Cerebellar nuclear complex (tissue), 1 donor: ENCODE measurements around the gene DHRS7B.
"Not testable (repeated sequence)": the region's sequence is repeated elsewhere in the genome, so short reads cannot be mapped to it uniquely, and the experiment has no call there.

ENCODE experiments used
- DNase-seq, 2 experiments: peaks; one replicate each; lab custom pipeline; 2025; lab: John Stamatoyannopoulos, UW

DHRS7B gene

GRCh38 chr17:21126645-21127508 lies at the start of gene DHRS7B:
DHRS7B (plus strand) TSS chr17:21126964; CDS start chr17:21126972, 8 bp downstream.
- peak; percentile 81 to 96 for DNase-seq

- no peak for DNase-seq
These were observed 49.5 kb upstream of the DHRS7B start for GRCh38 chr17:21077281-21077680.

- peak in 1 of 2 experiments; percentile 35 for DNase-seq
These were observed 48.6 kb upstream of the DHRS7B start for GRCh38 chr17:21078016-21078780.

GRCh38 chr17:21079196-21079595 lies 47.6 kb upstream of the DHRS7B start:
- DNase-seq, result peak in 1 of 2 experiments; percentile 7

GRCh38 chr17:21082001-21082436 lies 44.7 kb upstream of the DHRS7B start:
- DNase-seq, result no peak

- DNase-seq, result not testable (repeated sequence)
These were observed 41.5 kb upstream of the DHRS7B start for GRCh38 chr17:21085280-21085679.

GRCh38 chr17:21085707-21086106 lies 41.1 kb upstream of the DHRS7B start:
- DNase-seq, result no peak

- DNase-seq, result no peak
These were observed 37.6 kb upstream of the DHRS7B start for GRCh38 chr17:21089145-21089544.

- no peak for DNase-seq
These were observed 36.5 kb upstream of the DHRS7B start for GRCh38 chr17:21089933-21090901.

- DNase-seq, result no peak
These were observed 35.7 kb upstream of the DHRS7B start for GRCh38 chr17:21090902-21091618.

GRCh38 chr17:21094298-21094704 lies 32.5 kb upstream of the DHRS7B start:
- no peak for DNase-seq

- no peak for DNase-seq
These were observed 31.0 kb upstream of the DHRS7B start for GRCh38 chr17:21095735-21096134.

- DNase-seq, result no peak
These were observed 29.9 kb upstream of the DHRS7B start for GRCh38 chr17:21096874-21097273.

GRCh38 chr17:21098934-21099689 lies 27.7 kb upstream of the DHRS7B start:
- DNase-seq, result peak in 1 of 2 experiments; percentile 31

GRCh38 chr17:21100636-21101035 lies 26.1 kb upstream of the DHRS7B start:
- no peak for DNase-seq

- no peak for DNase-seq
These were observed 22.2 kb upstream of the DHRS7B start for GRCh38 chr17:21104608-21105007.

- DNase-seq, result no peak
These were observed 21.5 kb upstream of the DHRS7B start for GRCh38 chr17:21105064-21105894.

- no peak for DNase-seq
These were observed 20.4 kb upstream of the DHRS7B start for GRCh38 chr17:21106316-21106715.

- DNase-seq, result not testable (repeated sequence)
These were observed 19.6 kb upstream of the DHRS7B start for GRCh38 chr17:21107067-21107650.
